Upper lobe of right lung (tissue), 1 donor: ENCODE data around the gene HARBI1. TPM values are rescaled to one million over a fixed set of nuclear protein-coding genes. Genes with fewer than 3 reads are reported as not detected.

Experiments
- ATAC-seq: fragments of 200-7000 bp; cut with Tn5 transposase; one replicate; pipeline ENCODE4 v1.9.1; 2020; ENCODE audit warnings: mild to moderate bottlenecking, moderate library complexity
- DNase-seq: peaks from one replicate; pipeline ENCODE4 v3.0.0-alpha.2; 2020
- H3K27ac ChIP-seq: fragments of 200-600 bp; one replicate; pipeline ENCODE4 v1.8.0; 2022
- H3K27me3 ChIP-seq: fragments of 200-600 bp; one replicate; pipeline ENCODE4 v1.8.0; 2022; ENCODE audit warnings: mild to moderate bottlenecking
- H3K36me3 ChIP-seq: fragments of 200-600 bp; one replicate; pipeline ENCODE4 v1.8.0; 2022
- H3K4me1 ChIP-seq: fragments of 200-600 bp; one replicate; pipeline ENCODE4 v1.8.0; 2022
- H3K4me3 ChIP-seq: fragments of 200-600 bp; one replicate; pipeline ENCODE4 v1.8.0; 2022; ENCODE audit warnings: mild to moderate bottlenecking
- H3K9me3 ChIP-seq: fragments of 200-600 bp; one replicate; pipeline ENCODE4 v1.8.0; 2022
- intact Hi-C: fragments of 100-400 bp; cut with DNase I; formaldehyde crosslinking; loops from one replicate; pipeline ENCODE4 v1.11.0; 2022
- total RNA-seq: library from RNA; stranded (reverse); fragmentation: NEBNext Ultra II Directional; extraction: Animal tissue kit (Norgen Biotek cat#: 25700); gene quantifications from one replicate; pipeline ENCODE4 v1.2.1, GENCODE V29; 2021
- TF ChIP-seq, protein P1 (sequence below): fragments of 200-600 bp; IDR thresholded peaks from one replicate; pipeline ENCODE4 v1.8.0; 2022; ENCODE audit warnings: antibody characterized with exemption
- donor health status: DM: no; HTN: yes; CAD: no; lungs with severe emphysema.

HARBI1 gene
- total RNA-seq, 1 donor from 2014 or later, result 5.2 TPM

DNA sequence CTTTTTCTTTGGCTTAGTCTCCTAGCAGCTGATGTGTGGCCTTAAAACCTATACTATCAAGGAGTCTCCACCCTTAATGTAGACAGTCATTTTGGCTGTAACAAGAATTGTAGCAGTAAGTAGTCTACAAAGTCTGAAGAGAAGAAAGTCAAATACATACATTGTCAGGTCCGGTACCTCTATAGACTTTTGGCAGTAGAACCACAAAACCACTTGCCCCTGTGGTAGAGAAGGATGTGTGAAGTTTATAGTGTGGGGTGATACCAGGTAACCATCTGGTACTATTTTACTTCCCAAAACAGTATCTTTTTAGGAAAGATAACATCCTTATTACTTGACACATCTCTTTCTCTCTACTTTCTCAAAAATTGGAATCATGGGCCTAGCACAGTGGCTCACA lies 15.5 kb upstream of the HARBI1 start:
- no peak for ATAC-seq
- Histone ChIP-seq H3K27me3 (no peaks in the 10 kb centered on the region), H3K36me3 (peaks cover 62% of the 10 kb centered on the region)

DNA sequence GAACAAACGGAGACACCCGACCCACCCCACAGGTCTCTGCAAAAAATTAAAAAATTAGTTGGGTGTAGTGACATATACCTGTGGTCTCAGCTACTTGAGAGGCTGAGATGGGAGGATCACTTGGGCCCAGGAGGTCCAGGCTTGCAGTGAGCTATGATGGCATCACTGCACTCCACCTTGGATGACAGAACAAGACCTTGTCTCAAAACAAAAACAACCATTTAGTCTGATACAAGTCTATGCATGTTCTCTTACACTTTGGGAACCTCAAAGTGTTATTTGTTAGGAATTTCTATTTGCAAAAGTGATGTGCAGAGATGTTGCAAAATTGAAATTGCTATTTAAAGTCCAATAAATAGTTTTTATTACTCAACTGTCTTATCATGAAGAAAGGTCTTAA lies 14.6 kb upstream of the HARBI1 start:
- H3K27me3 ChIP-seq, result no peaks in the 10 kb centered on the region
- no peak overlapping the region for H3K27ac ChIP-seq
- DNase-seq, result no peak
- TF ChIP-seq, protein P1, sequence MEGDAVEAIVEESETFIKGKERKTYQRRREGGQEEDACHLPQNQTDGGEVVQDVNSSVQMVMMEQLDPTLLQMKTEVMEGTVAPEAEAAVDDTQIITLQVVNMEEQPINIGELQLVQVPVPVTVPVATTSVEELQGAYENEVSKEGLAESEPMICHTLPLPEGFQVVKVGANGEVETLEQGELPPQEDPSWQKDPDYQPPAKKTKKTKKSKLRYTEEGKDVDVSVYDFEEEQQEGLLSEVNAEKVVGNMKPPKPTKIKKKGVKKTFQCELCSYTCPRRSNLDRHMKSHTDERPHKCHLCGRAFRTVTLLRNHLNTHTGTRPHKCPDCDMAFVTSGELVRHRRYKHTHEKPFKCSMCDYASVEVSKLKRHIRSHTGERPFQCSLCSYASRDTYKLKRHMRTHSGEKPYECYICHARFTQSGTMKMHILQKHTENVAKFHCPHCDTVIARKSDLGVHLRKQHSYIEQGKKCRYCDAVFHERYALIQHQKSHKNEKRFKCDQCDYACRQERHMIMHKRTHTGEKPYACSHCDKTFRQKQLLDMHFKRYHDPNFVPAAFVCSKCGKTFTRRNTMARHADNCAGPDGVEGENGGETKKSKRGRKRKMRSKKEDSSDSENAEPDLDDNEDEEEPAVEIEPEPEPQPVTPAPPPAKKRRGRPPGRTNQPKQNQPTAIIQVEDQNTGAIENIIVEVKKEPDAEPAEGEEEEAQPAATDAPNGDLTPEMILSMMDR, result no peak
- intact Hi-C loops, result no loop called here
- no peaks in the 10 kb centered on the region for H3K4me1 ChIP-seq
- peaks cover 66% of the 10 kb centered on the region for H3K36me3 ChIP-seq
- ATAC-seq, result no peak
- no peak overlapping the region for H3K4me3 ChIP-seq
- H3K9me3 ChIP-seq, result no peaks in the 10 kb centered on the region

More for the DNA sequence above, 15.5 kb upstream of the HARBI1 start:
- no peak for DNase-seq
- Histone ChIP-seq H3K4me3 (no peak overlapping the region), H3K27ac (no peak overlapping the region), H3K9me3 (no peaks in the 10 kb centered on the region), H3K4me1 (no peaks in the 10 kb centered on the region)
- intact Hi-C loops, result no loop called here
- TF ChIP-seq, protein P1, result no peak

DNA sequence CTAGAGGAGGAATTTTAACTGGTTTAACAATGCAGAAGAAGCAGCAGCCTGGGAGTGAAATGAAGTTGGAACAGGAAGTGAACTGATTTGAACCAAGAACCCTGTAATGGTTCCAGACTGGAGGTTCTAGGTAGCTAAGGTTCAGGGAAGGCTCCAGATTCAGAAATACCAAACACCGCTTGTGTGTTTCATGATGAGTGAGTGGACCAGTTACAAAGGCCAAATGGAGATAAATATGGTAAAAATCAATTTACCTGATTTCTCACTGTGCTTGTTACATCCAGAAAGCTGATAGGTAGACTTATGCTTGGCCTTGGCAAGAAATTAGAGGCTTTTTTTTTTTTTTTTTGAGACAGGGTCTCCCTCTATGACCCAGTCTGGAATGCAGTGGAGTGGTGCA lies 13.2 kb upstream of the HARBI1 start:
- DNase-seq (no peak), ATAC-seq (no peak)
- H3K27ac ChIP-seq, result no peak overlapping the region
- no peaks in the 10 kb centered on the region for H3K4me1 ChIP-seq
- peaks cover 66% of the 10 kb centered on the region for H3K36me3 ChIP-seq
- TF ChIP-seq, protein P1, result no peak
- intact Hi-C loops, result no loop called here
- H3K9me3 ChIP-seq, result no peaks in the 10 kb centered on the region
- H3K4me3 ChIP-seq, result no peak overlapping the region
- no peaks in the 10 kb centered on the region for H3K27me3 ChIP-seq

DNA sequence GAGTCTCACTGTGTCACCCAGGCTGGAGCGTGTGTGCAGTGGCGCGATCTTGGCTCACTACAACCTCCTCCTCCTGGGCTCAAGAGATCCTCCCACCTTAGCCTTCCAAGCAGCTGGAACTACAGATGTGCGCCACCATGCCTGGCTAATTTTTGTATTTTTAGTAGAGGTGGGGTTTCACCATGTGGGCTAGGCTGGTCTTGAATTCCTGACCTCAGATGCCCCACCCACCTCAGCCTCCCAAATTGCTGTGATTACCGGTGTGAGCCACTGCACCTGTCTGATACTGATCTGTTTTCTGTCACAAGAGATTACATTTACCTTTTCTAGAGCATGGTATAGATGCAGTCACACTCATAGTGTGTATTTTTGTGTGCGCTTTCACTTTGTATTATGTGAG lies 11.9 kb upstream of the HARBI1 start:
- peaks cover 77% of the 10 kb centered on the region for H3K36me3 ChIP-seq
- H3K9me3 ChIP-seq, result no peaks in the 10 kb centered on the region
- no peaks in the 10 kb centered on the region for H3K4me1 ChIP-seq
- intact Hi-C loops, result no loop called here
- no peak overlapping the region for H3K27ac ChIP-seq
- TF ChIP-seq, protein P1, result no peak
- no peaks in the 10 kb centered on the region for H3K27me3 ChIP-seq
- H3K4me3 ChIP-seq, result no peak overlapping the region
- DNase-seq (no peak), ATAC-seq (no peak)

DNA sequence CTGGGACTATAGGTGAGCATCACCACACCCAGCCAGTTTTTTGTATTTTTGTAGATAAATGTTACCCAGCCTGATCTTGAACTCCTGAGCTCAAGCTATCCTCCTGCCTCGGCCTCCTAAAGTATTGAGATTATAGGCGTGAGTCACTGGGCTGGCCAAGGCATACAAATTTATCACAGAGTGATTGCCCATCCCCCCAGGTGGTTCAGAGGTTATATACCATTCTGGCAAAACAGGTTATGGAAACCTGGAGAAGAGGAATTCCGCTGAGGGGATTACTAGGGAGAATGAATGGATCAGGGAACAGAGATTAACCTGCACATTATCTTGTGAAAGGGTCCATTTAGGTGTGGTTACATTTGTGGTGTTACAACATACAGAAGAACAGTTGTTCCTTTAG lies 8.4 kb upstream of the HARBI1 start:
- no peaks in the 10 kb centered on the region for H3K9me3 ChIP-seq
- H3K4me1 ChIP-seq, result peaks cover 2% of the 10 kb centered on the region
- ATAC-seq (no peak), DNase-seq (no peak)
- TF ChIP-seq, protein P1, result no peak
- intact Hi-C loops, result no loop called here
- H3K27me3 ChIP-seq, result no peaks in the 10 kb centered on the region
- no peak overlapping the region for H3K4me3 ChIP-seq
- no peak overlapping the region for H3K27ac ChIP-seq
- peaks cover 80% of the 10 kb centered on the region for H3K36me3 ChIP-seq

DNA sequence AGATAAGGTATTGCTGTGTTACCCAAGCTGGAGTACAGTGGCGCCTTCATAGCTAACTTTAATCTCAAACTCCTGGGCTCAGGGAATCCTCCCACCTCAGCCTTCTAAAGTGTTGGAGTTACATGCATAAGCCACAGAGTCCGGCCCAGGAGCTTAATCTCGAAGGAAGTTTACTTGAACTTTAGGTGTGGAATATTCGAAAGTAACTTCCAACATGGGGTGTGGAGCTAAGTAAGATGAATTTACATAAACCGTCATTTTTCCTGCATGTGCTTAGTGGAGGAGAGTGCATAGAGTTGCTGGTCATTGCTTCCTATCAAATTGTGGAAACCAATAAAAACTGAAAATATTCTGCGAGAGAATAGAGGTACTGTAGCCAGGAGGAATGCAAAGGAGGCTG lies 1.8 kb upstream of the HARBI1 start:
- ATAC-seq, result no peak
- peaks cover 29% of the 10 kb centered on the region for H3K4me1 ChIP-seq
- H3K27ac ChIP-seq, result no peak overlapping the region
- H3K4me3 ChIP-seq, result peak overlapping the region; percentile 80
- DNase-seq, result no peak
- TF ChIP-seq, protein P1, result no peak
- H3K36me3 ChIP-seq, result peaks cover 24% of the 10 kb centered on the region
- no peaks in the 10 kb centered on the region for H3K27me3 ChIP-seq
- H3K9me3 ChIP-seq, result no peaks in the 10 kb centered on the region
- intact Hi-C loops, result no loop called here
